Ascending aorta (tissue), 2 donors: Measurements from ENCODE around the gene ELAVL1. TPM values are rescaled to one million over a fixed set of nuclear protein-coding genes. Genes with fewer than 3 reads are reported as not detected.

ENCODE experiments used
- DNase-seq, 2 donors: peaks; one replicate each; pipeline ENCODE4 v3.0.0-alpha.2; 2019; ENCODE audit warnings: low spot score in 2 of 2
- H3K27ac ChIP-seq, 2 donors: fragments of 200-600 bp; sonication (generic); one replicate each; pipeline ENCODE4 v1.5.1; 2016 to 2017; ENCODE audit warnings: mild to moderate bottlenecking in 1 of 2
- H3K27me3 ChIP-seq: fragments of 200-600 bp; sonication (generic); one replicate; pipeline ENCODE4 v1.5.1; 2017
- H3K36me3 ChIP-seq, 2 donors: fragments of 200-600 bp; sonication (generic); one replicate each; pipeline ENCODE4 v1.5.1; 2016
- H3K4me1 ChIP-seq, 2 donors: fragments of 200-600 bp; sonication (generic); one replicate each; pipeline ENCODE4 v1.5.1; 2016 to 2017; ENCODE audit warnings: mild to moderate bottlenecking in 1 of 2
- H3K4me3 ChIP-seq, 2 donors: fragments of 200-600 bp; sonication (generic); one replicate each; pipeline ENCODE4 v1.5.1; 2016 to 2017; ENCODE audit warnings: mild to moderate bottlenecking in 1 of 2
- H3K9me3 ChIP-seq, 2 donors: fragments of 200-600 bp; sonication (generic); one replicate each; pipeline ENCODE4 v1.5.1; 2016
- CTCF ChIP-seq, 3 experiments: fragments of 200-600 bp in 2 of 3; fragments of 450-650 bp in 1 of 3; sonication (generic) in 2 of 3; IDR thresholded peaks; one replicate each; pipeline ENCODE4 v1.5.1; 2016 to 2019; ENCODE audit warnings: antibody characterized with exemption in 3 of 3, mild to moderate bottlenecking in 1 of 3, moderate library complexity in 1 of 3
- intact Hi-C: fragments of 100-400 bp; cut with DNase I; formaldehyde crosslinking; loops from one replicate; pipeline ENCODE4 v1.15.1; 2023
- total RNA-seq: library from RNA; depleted of rRNA; stranded (reverse); fragments of >200 nt; gene quantifications from one replicate; pipeline ENCODE4 v1.1.0, GENCODE V29; 2016

Gene ELAVL1
- total RNA-seq, 1 donor from 2014 or later = 19.9 TPM

DNA sequence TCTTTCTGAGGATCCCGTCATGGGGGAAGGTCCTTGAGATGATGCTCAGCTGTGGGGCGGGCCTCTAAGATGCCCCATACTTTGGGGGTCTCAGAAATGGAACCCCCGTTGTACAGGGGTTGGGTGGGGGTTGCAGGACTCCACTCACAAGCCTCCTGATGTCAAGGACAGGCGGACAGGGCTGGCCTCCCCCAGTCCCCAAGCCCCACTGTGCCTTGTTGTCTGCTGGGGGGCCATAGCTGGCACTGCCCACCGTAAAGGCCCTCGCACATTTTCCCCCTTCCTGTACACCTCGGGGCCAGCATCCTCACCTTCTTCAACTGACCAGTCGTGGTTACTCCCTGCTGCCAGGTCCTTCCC is 82.6 kb downstream of the ELAVL1 start:
- H3K27ac ChIP-seq = no peak overlapping the region
- no peak overlapping the region for H3K4me3 ChIP-seq
- no peaks in the 10 kb centered on the region for H3K27me3 ChIP-seq
- no peak for TF ChIP-seq CTCF (IDR thresholded peaks at IDR 0.05)
- peaks cover 29 to 50% of the 10 kb centered on the region in 2 donors for H3K4me1 ChIP-seq
- peaks cover 6 to 18% of the 10 kb centered on the region in 2 donors for H3K36me3 ChIP-seq
- no peak for DNase-seq
- intact Hi-C loops = loop anchor here (10.0 kb wide), 3 partner anchors 592 to 1862 kb away; partner anchors contain the start of gene ZNF414
- H3K9me3 ChIP-seq = no peaks in the 10 kb centered on the region

- Histone ChIP-seq H3K4me3 (peak overlapping the region in 1 of 2 donors; percentile 96), H3K27me3 (peaks cover 4% of the 10 kb centered on the region), H3K9me3 (no peaks in the 10 kb centered on the region), H3K4me1 (peaks cover 35 to 50% of the 10 kb centered on the region in 2 donors), H3K27ac (peak overlapping the region in 1 of 2 donors; percentile 93), H3K36me3 (peaks cover 6 to 18% of the 10 kb centered on the region in 2 donors)
- TF ChIP-seq CTCF (IDR thresholded peaks at IDR 0.05) = no peak
- no peak for DNase-seq
- intact Hi-C loops = loop anchor here (2.0 to 10.0 kb wide), 4 partner anchors 593 to 1863 kb away; partner anchors contain the start of genes TRIP10 and ZNF414
Observed at GRCh38 chr19:7921967-7922835, 83.2 kb downstream of the ELAVL1 start.

DNA sequence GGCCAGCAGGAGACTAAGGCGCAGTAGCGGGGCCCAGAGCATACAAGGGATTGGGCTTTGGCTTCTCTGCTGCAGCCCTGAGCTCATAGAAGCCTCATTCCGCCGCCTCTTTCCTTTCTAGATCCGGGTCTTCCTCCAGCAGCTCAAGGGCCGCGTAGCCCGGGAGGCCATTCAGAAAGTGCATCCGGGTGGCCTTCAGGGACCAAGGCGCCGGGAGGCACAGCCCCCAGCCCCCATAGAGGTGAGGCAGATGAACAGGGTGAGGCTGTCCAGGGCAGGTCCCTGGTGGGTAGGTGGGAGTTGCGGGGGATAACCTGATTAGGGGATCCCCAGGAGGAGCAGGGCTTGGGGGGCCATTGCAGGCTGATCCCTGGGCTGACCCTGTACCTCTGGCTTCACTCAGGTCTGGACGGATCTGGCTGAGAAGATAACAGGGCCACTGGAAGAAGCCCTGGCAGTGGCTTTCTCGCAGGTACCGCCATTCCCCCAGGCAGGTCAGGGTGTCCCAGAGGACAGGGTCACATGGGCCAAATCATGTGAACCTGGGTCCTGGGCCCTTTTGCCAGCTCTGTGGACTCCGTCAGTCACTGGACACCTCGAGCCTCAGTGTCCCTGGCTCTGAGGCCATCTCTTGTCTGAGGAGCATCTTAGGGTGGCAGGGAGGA is 84.0 kb downstream of the ELAVL1 start:
- peaks cover 8% of the 10 kb centered on the region for H3K27me3 ChIP-seq
- H3K4me3 ChIP-seq = peak overlapping the region; percentile 64 to 96
- H3K9me3 ChIP-seq = no peaks in the 10 kb centered on the region
- H3K27ac ChIP-seq = peak overlapping the region; percentile 90 to 93
- intact Hi-C loops = loop anchor here (2.0 to 10.0 kb wide), 4 partner anchors 593 to 1863 kb away; partner anchors contain the start of genes TRIP10 and ZNF414
- TF ChIP-seq CTCF (IDR thresholded peaks at IDR 0.05) = no peak
- peaks cover 39 to 45% of the 10 kb centered on the region in 2 donors for H3K4me1 ChIP-seq
- H3K36me3 ChIP-seq = peaks cover 6 to 13% of the 10 kb centered on the region in 2 donors
- no peak for DNase-seq

- no peaks in the 10 kb centered on the region for H3K9me3 ChIP-seq
- H3K36me3 ChIP-seq = peaks cover 6 to 13% of the 10 kb centered on the region in 2 donors
- TF ChIP-seq CTCF (IDR thresholded peaks at IDR 0.05) = no peak
- DNase-seq = peak; percentile 96 to 100
- peaks cover 44 to 46% of the 10 kb centered on the region in 2 donors for H3K4me1 ChIP-seq
- peak overlapping the region; percentile 90 to 93 for H3K27ac ChIP-seq
- peak overlapping the region; percentile 96 to 97 for H3K4me3 ChIP-seq
- peaks cover 12% of the 10 kb centered on the region for H3K27me3 ChIP-seq
- intact Hi-C loops = loop anchor here (1.0 to 10.0 kb wide), 8 partner anchors 17 to 1864 kb away; partner anchors contain the start of genes ELAVL1, MAP2K7, RAB11B and TIMM44
Observed at GRCh38 chr19:7920519-7921301, 84.7 kb downstream of the ELAVL1 start.
